HG02798 (cell line): ENCODE data around the gene DSG3.

Experiments used
- ATAC-seq: cut with Tn5 transposase; IDR thresholded peaks from one replicate; pipeline ENCODE4 v1.9.1; 2021; ENCODE audit warnings: mild to moderate bottlenecking; ENCODE audit not compliant: unreplicated experiment, poor library complexity

The DSG3 gene

GRCh38 chr18:31429623-31430022, 17.9 kb upstream of the DSG3 start:
- ATAC-seq: no peak

GRCh38 chr18:31430072-31430471, 17.5 kb upstream of the DSG3 start:
- ATAC-seq: no peak

- ATAC-seq: no peak
These were observed 17.0 kb upstream of the DSG3 start for GRCh38 chr18:31430554-31430953.

- no peak for ATAC-seq
These were observed 15.2 kb upstream of the DSG3 start for GRCh38 chr18:31432316-31432715.

- ATAC-seq: no peak
These were observed 10.7 kb upstream of the DSG3 start for GRCh38 chr18:31436825-31437224.

GRCh38 chr18:31438402-31438801, 9.1 kb upstream of the DSG3 start:
- ATAC-seq: peak; percentile 78

- no peak for ATAC-seq
These were observed 7.7 kb upstream of the DSG3 start for GRCh38 chr18:31439807-31440325.

- ATAC-seq: no peak
These were observed 6.8 kb upstream of the DSG3 start for GRCh38 chr18:31440787-31441186.

GRCh38 chr18:31441493-31441892, 6.0 kb upstream of the DSG3 start:
- no peak for ATAC-seq

- ATAC-seq: no peak
These were observed 3.4 kb upstream of the DSG3 start for GRCh38 chr18:31444142-31444541.

- ATAC-seq: no peak
These were observed 1.6 kb upstream of the DSG3 start for GRCh38 chr18:31445908-31446307.

GRCh38 chr18:31446854-31447253, 687 bp upstream of the DSG3 start:
- no peak for ATAC-seq

GRCh38 chr18:31450409-31450808, 2.9 kb downstream of the DSG3 start:
- ATAC-seq: no peak

- ATAC-seq: no peak
These were observed 4.1 kb downstream of the DSG3 start for GRCh38 chr18:31451625-31452024.

GRCh38 chr18:31454066-31454708, 6.6 kb downstream of the DSG3 start:
- ATAC-seq: no peak

GRCh38 chr18:31469629-31470028, 22.1 kb downstream of the DSG3 start:
- ATAC-seq: no peak

GRCh38 chr18:31478688-31479087, 31.1 kb downstream of the DSG3 start:
- no peak for ATAC-seq

- ATAC-seq: no peak
These were observed 34.5 kb downstream of the DSG3 start for GRCh38 chr18:31482051-31482450.

GRCh38 chr18:31483396-31483795, 35.9 kb downstream of the DSG3 start:
- ATAC-seq: no peak

- ATAC-seq: no peak
These were observed 36.9 kb downstream of the DSG3 start for GRCh38 chr18:31484461-31484860.

GRCh38 chr18:31486165-31486564, 38.6 kb downstream of the DSG3 start:
- no peak for ATAC-seq

- ATAC-seq: no peak
These were observed 39.9 kb downstream of the DSG3 start for GRCh38 chr18:31487246-31488015.
